OCI-LY3 (cell line): ENCODE measurements around the gene ESPN.

Experiments used
- H2AFZ ChIP-seq: fragments of 200-600, 300-600 bp; shearing (Covaris generic); 2 replicates; pipeline ENCODE4 v1.6.0; 2014; ENCODE audit warnings: antibody characterized with exemption, low read depth, low read length
- H3K27ac ChIP-seq: fragments of 200-600, 300-600 bp; sonication (generic); 2 replicates; pipeline ENCODE4 v1.5.1; 2014; ENCODE audit warnings: mild to moderate bottlenecking, low read length, moderate library complexity, mixed read lengths
- H3K27me3 ChIP-seq: fragments of 200-600, 300-600 bp; sonication (generic); 2 replicates; pipeline ENCODE4 v1.6.1; 2014; ENCODE audit warnings: low read depth, low read length, mixed read lengths
- H3K36me3 ChIP-seq: fragments of 200-600, 300-600 bp; sonication (generic); replicated peaks from 2 replicates; pipeline ENCODE3; 2014; ENCODE audit warnings: low read depth, low read length, mixed read lengths
- H3K4me1 ChIP-seq: fragments of 300-600, 200-600 bp; sonication (generic); 2 replicates; pipeline ENCODE4 v1.6.1; 2014; ENCODE audit warnings: low read length, mixed read lengths
- H3K4me2 ChIP-seq: fragments of 200-600, 300-600 bp; sonication (generic); 2 replicates; pipeline ENCODE4 v1.6.1; 2014; ENCODE audit warnings: low read length, mixed read lengths
- H3K4me3 ChIP-seq: fragments of 300-600, 200-600 bp; sonication (generic); 2 replicates; pipeline ENCODE4 v1.5.1; 2014; ENCODE audit warnings: antibody characterized with exemption, mild to moderate bottlenecking, low read length, moderate library complexity
- H3K79me2 ChIP-seq: fragments of 300-600, 200-600 bp; shearing (Covaris generic); 2 replicates; pipeline ENCODE4 v1.6.1; 2014; ENCODE audit warnings: mild to moderate bottlenecking, low read length, mixed read lengths
- H3K9ac ChIP-seq: fragments of 300-600, 200-600 bp; shearing (Covaris generic); 2 replicates; pipeline ENCODE4 v1.6.0; 2014; ENCODE audit warnings: mild to moderate bottlenecking, low read length, moderate library complexity
- H3K9me3 ChIP-seq: fragments of 200-600, 300-600 bp; shearing (Covaris generic); 2 replicates; pipeline ENCODE4 v1.6.1; 2014; ENCODE audit warnings: low read length, mixed read lengths; ENCODE audit not compliant: insufficient read depth
- H4K20me1 ChIP-seq: fragments of 200-600, 300-600 bp; sonication (generic); 2 replicates; pipeline ENCODE4 v1.6.1; 2016; ENCODE audit warnings: low read length, mixed read lengths; ENCODE audit not compliant: insufficient read depth
- EZH2phosphoT487 ChIP-seq: fragments of 200-600 bp; shearing (Covaris generic); IDR thresholded peaks from 2 replicates; pipeline ENCODE4 v1.6.1; 2018; ENCODE audit warnings: antibody characterized with exemption, mixed run types, low read depth
- TF ChIP-seq, protein P1 (sequence below): fragments of 200-600, 300-600 bp; sonication (generic); IDR thresholded peaks from 2 replicates; pipeline ENCODE4 v1.5.1; 2014; ENCODE audit warnings: antibody characterized with exemption, low read length, low read depth

The ESPN gene, protein sequence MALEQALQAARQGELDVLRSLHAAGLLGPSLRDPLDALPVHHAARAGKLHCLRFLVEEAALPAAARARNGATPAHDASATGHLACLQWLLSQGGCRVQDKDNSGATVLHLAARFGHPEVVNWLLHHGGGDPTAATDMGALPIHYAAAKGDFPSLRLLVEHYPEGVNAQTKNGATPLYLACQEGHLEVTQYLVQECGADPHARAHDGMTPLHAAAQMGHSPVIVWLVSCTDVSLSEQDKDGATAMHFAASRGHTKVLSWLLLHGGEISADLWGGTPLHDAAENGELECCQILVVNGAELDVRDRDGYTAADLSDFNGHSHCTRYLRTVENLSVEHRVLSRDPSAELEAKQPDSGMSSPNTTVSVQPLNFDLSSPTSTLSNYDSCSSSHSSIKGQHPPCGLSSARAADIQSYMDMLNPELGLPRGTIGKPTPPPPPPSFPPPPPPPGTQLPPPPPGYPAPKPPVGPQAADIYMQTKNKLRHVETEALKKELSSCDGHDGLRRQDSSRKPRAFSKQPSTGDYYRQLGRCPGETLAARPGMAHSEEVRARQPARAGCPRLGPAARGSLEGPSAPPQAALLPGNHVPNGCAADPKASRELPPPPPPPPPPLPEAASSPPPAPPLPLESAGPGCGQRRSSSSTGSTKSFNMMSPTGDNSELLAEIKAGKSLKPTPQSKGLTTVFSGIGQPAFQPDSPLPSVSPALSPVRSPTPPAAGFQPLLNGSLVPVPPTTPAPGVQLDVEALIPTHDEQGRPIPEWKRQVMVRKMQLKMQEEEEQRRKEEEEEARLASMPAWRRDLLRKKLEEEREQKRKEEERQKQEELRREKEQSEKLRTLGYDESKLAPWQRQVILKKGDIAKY

DNA sequence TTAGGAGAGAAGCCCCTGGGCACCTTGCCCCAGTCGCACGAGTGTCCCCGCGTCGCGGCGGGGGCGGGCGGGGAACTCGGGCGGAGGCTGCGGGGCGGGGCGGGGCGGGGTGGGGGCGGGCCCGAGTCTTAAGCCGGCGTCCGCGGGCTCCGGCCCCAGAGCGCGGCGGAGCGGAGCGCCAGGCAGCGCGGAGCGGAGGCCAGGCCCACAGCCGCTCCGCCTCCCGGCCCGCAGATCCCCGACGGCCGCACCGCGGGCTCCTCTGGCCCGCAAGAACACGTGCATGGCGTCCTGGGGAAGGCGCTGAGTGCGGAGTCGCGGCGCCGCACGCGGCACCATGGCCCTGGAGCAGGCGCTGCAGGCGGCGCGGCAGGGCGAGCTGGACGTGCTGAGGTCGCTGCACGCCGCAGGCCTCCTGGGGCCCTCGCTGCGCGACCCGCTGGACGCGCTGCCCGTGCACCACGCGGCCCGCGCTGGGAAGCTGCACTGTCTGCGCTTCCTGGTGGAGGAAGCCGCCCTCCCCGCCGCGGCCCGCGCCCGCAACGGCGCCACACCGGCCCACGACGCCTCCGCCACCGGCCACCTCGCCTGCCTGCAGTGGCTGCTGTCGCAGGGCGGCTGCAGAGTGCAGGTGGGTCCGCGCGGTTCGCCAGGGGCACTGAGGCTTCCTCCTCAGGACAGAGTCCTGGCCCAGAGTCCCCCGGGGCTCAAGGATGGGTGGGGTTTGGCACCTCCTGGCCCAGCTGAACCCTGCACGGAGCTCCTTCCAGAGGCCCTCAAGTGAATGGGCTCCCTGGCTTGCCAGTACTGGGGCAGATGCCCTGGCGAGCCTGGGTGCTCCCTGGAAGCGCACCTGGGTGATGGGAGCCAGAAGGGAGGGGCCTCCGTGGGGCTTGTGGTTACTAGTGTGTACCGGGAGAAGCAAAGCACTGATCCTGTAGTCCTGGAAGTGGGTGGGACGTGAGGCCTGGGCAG, at the start of gene ESPN:
Gene ESPN (plus strand): TSS at position 158 of the 975 bp plus-strand sequence. CDS start 180 bp downstream, at position 338.
- no peak within 1 kb of the TSS for H3K4me3 ChIP-seq
- no peak for TF ChIP-seq EZH2phosphoT487
- TF ChIP-seq, protein P1, sequence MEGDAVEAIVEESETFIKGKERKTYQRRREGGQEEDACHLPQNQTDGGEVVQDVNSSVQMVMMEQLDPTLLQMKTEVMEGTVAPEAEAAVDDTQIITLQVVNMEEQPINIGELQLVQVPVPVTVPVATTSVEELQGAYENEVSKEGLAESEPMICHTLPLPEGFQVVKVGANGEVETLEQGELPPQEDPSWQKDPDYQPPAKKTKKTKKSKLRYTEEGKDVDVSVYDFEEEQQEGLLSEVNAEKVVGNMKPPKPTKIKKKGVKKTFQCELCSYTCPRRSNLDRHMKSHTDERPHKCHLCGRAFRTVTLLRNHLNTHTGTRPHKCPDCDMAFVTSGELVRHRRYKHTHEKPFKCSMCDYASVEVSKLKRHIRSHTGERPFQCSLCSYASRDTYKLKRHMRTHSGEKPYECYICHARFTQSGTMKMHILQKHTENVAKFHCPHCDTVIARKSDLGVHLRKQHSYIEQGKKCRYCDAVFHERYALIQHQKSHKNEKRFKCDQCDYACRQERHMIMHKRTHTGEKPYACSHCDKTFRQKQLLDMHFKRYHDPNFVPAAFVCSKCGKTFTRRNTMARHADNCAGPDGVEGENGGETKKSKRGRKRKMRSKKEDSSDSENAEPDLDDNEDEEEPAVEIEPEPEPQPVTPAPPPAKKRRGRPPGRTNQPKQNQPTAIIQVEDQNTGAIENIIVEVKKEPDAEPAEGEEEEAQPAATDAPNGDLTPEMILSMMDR, result no peak
- H3K9me3 ChIP-seq, result no peaks in the 10 kb centered on the region
- H3K9ac ChIP-seq, result no peak within 1 kb of the TSS
- H3K27me3 ChIP-seq, result no peaks in the 10 kb centered on the region
- no peaks in the 10 kb centered on the region for H3K36me3 ChIP-seq
- no peak within 1 kb of the TSS for H2AFZ ChIP-seq
- H3K79me2 ChIP-seq, result no peaks in the 10 kb centered on the region
- no peaks in the 10 kb centered on the region for H4K20me1 ChIP-seq
- peaks cover 16% of the 10 kb centered on the region for H3K4me1 ChIP-seq
- no peak within 1 kb of the TSS for H3K27ac ChIP-seq
- H3K4me2 ChIP-seq, result no peak within 1 kb of the TSS

DNA sequence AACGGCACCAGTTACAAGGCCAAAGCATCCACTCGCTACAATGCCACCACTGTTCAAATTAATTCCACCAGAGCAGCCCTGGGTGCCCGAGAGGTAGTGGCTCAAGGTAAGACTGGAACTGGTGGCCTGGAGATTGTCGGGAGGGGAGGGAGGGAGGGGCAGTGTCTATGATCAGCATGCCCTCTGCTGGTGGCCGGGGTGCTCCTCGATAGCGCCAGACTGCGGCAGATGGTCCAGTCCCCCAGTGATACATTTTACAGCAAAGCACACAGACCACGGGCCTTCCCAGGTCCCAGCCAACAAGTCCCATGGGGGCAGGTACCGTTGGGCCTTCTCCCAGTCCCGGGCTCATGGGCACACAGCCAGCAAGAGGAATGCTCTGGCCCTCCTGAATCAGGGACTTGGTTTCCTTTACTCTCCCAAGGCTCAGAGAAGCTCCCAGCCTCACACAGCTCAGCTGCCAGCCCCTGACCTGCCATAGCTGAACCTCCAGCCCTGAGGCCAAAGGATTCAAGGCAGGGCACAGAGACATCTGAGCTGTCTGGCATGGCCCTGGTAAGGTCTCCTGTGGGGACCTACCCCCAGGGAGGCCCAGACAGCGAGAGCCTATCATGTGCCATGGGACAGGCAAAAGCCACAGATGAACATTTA, 46.4 kb upstream of the ESPN start:
- Histone ChIP-seq H3K27ac (no peak overlapping the region), H3K9me3 (no peaks in the 10 kb centered on the region), H3K9ac (no peak overlapping the region), H3K79me2 (peaks cover 48% of the 10 kb centered on the region), H4K20me1 (no peaks in the 10 kb centered on the region), H3K4me1 (no peaks in the 10 kb centered on the region), H2AFZ (no peak overlapping the region), H3K27me3 (no peaks in the 10 kb centered on the region), H3K36me3 (no peaks in the 10 kb centered on the region), H3K4me2 (no peak overlapping the region), H3K4me3 (no peak overlapping the region)
- TF ChIP-seq, protein P1, result no peak
- TF ChIP-seq EZH2phosphoT487, result no peak

DNA sequence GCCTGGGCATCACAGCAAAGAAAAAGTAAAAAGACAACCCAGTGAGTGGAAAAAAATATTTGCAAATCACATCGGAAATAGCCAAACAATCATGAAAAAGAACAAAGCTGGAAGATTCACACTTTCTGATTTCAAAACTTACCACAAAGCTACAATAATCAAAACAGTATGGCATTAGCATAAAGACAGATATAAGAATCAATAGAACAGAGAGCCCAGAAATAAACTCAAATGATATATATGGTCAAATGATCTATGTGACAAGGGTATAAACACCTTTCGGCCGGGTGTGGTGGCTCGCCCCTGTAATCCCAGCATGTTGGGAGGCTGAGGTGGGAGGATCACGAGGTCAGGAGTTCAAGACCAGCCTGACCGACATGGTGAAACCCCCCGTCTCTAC, 44.5 kb upstream of the ESPN start:
- H4K20me1 ChIP-seq, result no peaks in the 10 kb centered on the region
- no peaks in the 10 kb centered on the region for H3K36me3 ChIP-seq
- no peaks in the 10 kb centered on the region for H3K27me3 ChIP-seq
- no peaks in the 10 kb centered on the region for H3K9me3 ChIP-seq
- TF ChIP-seq, protein P1, result no peak
- no peak for TF ChIP-seq EZH2phosphoT487
- H3K4me1 ChIP-seq, result no peaks in the 10 kb centered on the region
- peaks cover 50% of the 10 kb centered on the region for H3K79me2 ChIP-seq
- no peak overlapping the region for H3K27ac ChIP-seq
- H3K4me3 ChIP-seq, result no peak overlapping the region
- no peak overlapping the region for H3K9ac ChIP-seq
- H3K4me2 ChIP-seq, result no peak overlapping the region
- no peak overlapping the region for H2AFZ ChIP-seq
